ENCODE results near the gene DUSP6. TPM values are rescaled to one million over a fixed set of nuclear protein-coding genes. Genes with fewer than 3 reads are reported as not detected.

The DUSP6 gene
- total RNA-seq, 4 donors from 2014 or later: 31.0 to 40.2 (median 33.8) TPM

GRCh38 chr12:89353188-89353822, 1.0 kb upstream of the DUSP6 start:
- Histone ChIP-seq H3K27ac (peak overlapping the region; percentile 97 to 99 (median 98)), H3K36me3 (peaks cover 4 to 7% of the 10 kb centered on the region in 2 donors), H3K4me1 (peaks cover 27 to 34% of the 10 kb centered on the region in 2 donors), H3K4me3 (replicated peaks in 1 of 3) (peak overlapping the region; percentile 42 to 74 (median 45)), H3K27me3 (no peaks in the 10 kb centered on the region), H3K9me3 (no peaks in the 10 kb centered on the region)
- 0 to 1% methylated on average over 12 to 25 of the region's 49 CpGs for WGBS, 2 donors
- intact Hi-C loops (cut with DNase I): loop anchor here (5.0 to 10.0 kb wide), 2 partner anchors 104 to 129 kb away; no protein-coding TSS in a partner anchor
- TF ChIP-seq, protein P1, sequence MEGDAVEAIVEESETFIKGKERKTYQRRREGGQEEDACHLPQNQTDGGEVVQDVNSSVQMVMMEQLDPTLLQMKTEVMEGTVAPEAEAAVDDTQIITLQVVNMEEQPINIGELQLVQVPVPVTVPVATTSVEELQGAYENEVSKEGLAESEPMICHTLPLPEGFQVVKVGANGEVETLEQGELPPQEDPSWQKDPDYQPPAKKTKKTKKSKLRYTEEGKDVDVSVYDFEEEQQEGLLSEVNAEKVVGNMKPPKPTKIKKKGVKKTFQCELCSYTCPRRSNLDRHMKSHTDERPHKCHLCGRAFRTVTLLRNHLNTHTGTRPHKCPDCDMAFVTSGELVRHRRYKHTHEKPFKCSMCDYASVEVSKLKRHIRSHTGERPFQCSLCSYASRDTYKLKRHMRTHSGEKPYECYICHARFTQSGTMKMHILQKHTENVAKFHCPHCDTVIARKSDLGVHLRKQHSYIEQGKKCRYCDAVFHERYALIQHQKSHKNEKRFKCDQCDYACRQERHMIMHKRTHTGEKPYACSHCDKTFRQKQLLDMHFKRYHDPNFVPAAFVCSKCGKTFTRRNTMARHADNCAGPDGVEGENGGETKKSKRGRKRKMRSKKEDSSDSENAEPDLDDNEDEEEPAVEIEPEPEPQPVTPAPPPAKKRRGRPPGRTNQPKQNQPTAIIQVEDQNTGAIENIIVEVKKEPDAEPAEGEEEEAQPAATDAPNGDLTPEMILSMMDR (IDR thresholded peaks at IDR 0.05): no peak
- TF ChIP-seq POLR2A (IDR thresholded peaks at IDR 0.05): peak; percentile 76 to 83
- peak; percentile 78 to 80 for DNase-seq

- DNase-seq: no peak
- Histone ChIP-seq H3K4me1 (peaks cover 24 to 35% of the 10 kb centered on the region in 2 donors), H3K27ac (peak overlapping the region; percentile 97 to 99 (median 98)), H3K36me3 (peaks cover 4 to 10% of the 10 kb centered on the region in 2 donors), H3K4me3 (replicated peaks in 1 of 3) (peak overlapping the region; percentile 28 to 74 (median 74)), H3K9me3 (no peaks in the 10 kb centered on the region), H3K27me3 (no peaks in the 10 kb centered on the region)
- WGBS, 2 donors: 0% methylated on average over 10 of the region's 10 CpGs
- TF ChIP-seq, protein P1 (IDR thresholded peaks at IDR 0.05): no peak
- TF ChIP-seq POLR2A (IDR thresholded peaks at IDR 0.05): peak in 1 of 2 donors; percentile 48
- intact Hi-C loops (cut with DNase I): loop anchor here (5.0 to 10.0 kb wide), 2 partner anchors 105 to 127 kb away; no protein-coding TSS in a partner anchor
Measured at GRCh38 chr12:89352242-89352491, 134 bp downstream of the DUSP6 start.

GRCh38 chr12:89351489-89352241, 636 bp downstream of the DUSP6 start:
- H3K4me3 ChIP-seq (replicated peaks in 1 of 3): peak overlapping the region; percentile 28 to 74 (median 74)
- peak overlapping the region; percentile 97 to 99 (median 98) for H3K27ac ChIP-seq
- TF ChIP-seq, protein P1 (IDR thresholded peaks at IDR 0.05): no peak
- peak in 1 of 2 donors; percentile 25 for TF ChIP-seq POLR2A (IDR thresholded peaks at IDR 0.05)
- H3K36me3 ChIP-seq: peaks cover 4 to 10% of the 10 kb centered on the region in 2 donors
- intact Hi-C loops (cut with DNase I): loop anchor here (5.0 to 10.0 kb wide), 2 partner anchors 106 to 127 kb away; no protein-coding TSS in a partner anchor
- H3K4me1 ChIP-seq: peaks cover 19 to 35% of the 10 kb centered on the region in 2 donors
- no peaks in the 10 kb centered on the region for H3K9me3 ChIP-seq
- DNase-seq: peak; percentile 62 to 70
- 0% methylated on average over 9 to 41 of the region's 87 CpGs for WGBS, 2 donors
- no peaks in the 10 kb centered on the region for H3K27me3 ChIP-seq

DNA sequence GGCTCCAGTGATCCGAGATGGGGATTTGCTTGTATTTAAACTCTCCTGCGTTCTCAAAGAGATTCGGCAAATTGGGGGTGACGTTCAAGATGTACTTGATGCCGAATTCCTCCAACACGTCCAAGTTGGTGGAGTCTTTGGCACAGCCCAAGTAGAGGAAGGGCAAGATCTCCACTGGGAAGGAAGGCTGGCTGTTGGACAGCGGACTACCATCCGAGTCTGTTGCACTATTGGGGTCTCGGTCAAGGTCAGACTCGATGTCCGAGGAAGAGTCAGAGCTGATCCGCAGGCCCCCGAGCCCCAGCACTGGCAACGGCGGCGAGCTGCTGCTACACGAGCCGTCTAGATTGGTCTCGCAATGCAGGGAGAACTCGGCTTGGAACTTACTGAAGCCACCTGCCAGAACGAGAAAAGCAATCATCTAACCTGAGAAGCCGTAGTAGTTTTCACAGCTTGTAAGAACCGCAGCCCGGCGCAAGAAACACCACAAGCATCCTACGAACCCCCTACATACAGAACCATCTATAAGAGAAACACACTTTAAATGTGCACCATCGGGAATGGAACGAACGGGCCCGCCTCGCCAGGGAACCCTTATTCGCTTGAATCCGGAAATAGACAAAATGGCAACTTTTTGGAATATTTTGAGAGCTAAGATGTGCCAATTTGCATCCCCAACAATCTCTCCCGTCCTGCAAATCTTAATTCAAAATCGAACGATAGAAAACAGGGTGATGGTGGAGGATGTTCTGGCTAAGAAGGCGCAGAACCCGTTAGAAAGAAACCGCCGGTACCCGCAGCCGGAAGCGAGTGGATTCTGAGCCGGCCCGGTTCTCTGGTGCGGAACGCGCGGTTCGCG, 1.4 kb downstream of the DUSP6 start:
- intact Hi-C loops (cut with DNase I): loop anchor here (5.0 to 10.0 kb wide), 2 partner anchors 106 to 126 kb away; no protein-coding TSS in a partner anchor
- WGBS, 2 donors: 5 to 13% methylated on average over 44 to 51 of the region's 51 CpGs
- H3K36me3 ChIP-seq: peaks cover 4 to 10% of the 10 kb centered on the region in 2 donors
- H3K4me3 ChIP-seq (replicated peaks in 1 of 3): peak overlapping the region; percentile 28 to 74 (median 74)
- no peaks in the 10 kb centered on the region for H3K9me3 ChIP-seq
- peak overlapping the region; percentile 97 to 99 (median 98) for H3K27ac ChIP-seq
- no peaks in the 10 kb centered on the region for H3K27me3 ChIP-seq
- peaks cover 13 to 33% of the 10 kb centered on the region in 2 donors for H3K4me1 ChIP-seq
- TF ChIP-seq, protein P1 (IDR thresholded peaks at IDR 0.05): no peak
- no peak for TF ChIP-seq POLR2A (IDR thresholded peaks at IDR 0.05)
- DNase-seq: peak; percentile 15 to 21
